Activated T-helper 9 cell treated with anti-CD3 and anti-CD28 coated beads, Interleukin-2, amount 50 U/mL, for 16 hours (primary cell): ENCODE results near the gene MRPL43.

Experiments
- DNase-seq: peaks from one replicate; pipeline ENCODE4 v3.0.0-alpha.2; 2020; ENCODE audit warnings: low read depth

MRPL43 gene

GRCh38 chr10:100966887-100967286 is 20.4 kb downstream of the MRPL43 start:
- DNase-seq: no peak

- DNase-seq: no peak
These were observed 21.5 kb downstream of the MRPL43 start for GRCh38 chr10:100965820-100966219.

- no peak for DNase-seq
These were observed 23.5 kb downstream of the MRPL43 start for GRCh38 chr10:100963826-100964225.

- no peak for DNase-seq
These were observed 24.8 kb downstream of the MRPL43 start for GRCh38 chr10:100962351-100963080.

GRCh38 chr10:100960251-100960650 is 27.0 kb downstream of the MRPL43 start:
- no peak for DNase-seq

GRCh38 chr10:100948916-100949315 is 38.4 kb downstream of the MRPL43 start:
- DNase-seq: no peak

GRCh38 chr10:100945754-100946153 is 41.5 kb downstream of the MRPL43 start:
- DNase-seq: no peak

GRCh38 chr10:100943508-100943907 is 43.8 kb downstream of the MRPL43 start:
- DNase-seq: no peak

GRCh38 chr10:100942229-100942628 is 45.1 kb downstream of the MRPL43 start:
- no peak for DNase-seq

GRCh38 chr10:100939763-100940344 is 47.4 kb downstream of the MRPL43 start:
- no peak for DNase-seq
